Transverse colon (tissue), 3 donors: ENCODE results near the gene RAB6B.

Source experiments
- POLR2A ChIP-seq: fragments of 450-650 bp; IDR thresholded peaks from one replicate; pipeline ENCODE4 v1.6.1; 2016; ENCODE audit warnings: antibody characterized with exemption, mild to moderate bottlenecking, moderate library complexity
- TF ChIP-seq, protein P1 (sequence below), 5 experiments: fragments of 200-600 bp in 3 of 5; fragments of 450-650 bp in 2 of 5; sonication (generic) in 3 of 5; IDR thresholded peaks; 1 replicate in 2 of 5; 2 replicates in 3 of 5; pipeline ENCODE4 v1.5.1; 2016 to 2017; ENCODE audit warnings: antibody characterized with exemption in 5 of 5, inconsistent platforms in 3 of 5, mild to moderate bottlenecking in 2 of 5, moderate library complexity in 1 of 5

DNA sequence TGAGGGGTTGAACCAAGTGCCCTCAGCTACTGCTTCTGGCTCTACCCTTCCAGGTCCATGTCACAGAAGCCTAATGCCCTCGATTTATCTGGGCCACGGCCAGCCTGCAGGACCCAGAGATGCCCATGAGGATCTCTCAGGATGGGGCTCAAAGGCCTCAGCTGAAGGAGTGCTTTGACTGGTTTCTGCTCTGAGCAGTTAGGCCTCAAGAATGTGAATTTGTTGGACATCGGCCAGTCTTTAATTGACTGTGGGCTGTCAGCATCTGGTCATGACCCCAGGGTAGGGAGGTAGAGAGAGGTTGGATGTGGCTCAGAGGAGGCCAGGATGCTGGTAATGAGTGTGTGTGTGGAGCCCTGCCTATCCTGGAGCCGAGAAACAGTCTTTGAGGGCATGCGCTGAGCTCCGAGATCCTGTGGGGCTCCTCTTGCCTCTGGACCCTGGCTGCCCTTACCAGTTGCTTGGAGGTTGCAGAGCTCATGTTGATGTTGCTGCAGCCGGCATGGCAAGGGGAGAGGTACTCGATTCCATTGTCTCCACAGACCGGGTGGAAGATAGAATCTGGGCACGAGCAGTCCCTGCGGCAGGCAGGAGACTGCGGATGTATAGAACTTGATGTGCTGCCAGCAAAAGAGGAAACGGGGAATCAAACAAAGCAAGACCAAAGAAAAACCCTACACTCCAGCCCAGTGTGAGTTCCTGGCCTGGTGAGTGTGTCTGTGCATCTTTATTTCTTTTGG lies 49.1 kb upstream of the RAB6B start:
- TF ChIP-seq, protein P1, sequence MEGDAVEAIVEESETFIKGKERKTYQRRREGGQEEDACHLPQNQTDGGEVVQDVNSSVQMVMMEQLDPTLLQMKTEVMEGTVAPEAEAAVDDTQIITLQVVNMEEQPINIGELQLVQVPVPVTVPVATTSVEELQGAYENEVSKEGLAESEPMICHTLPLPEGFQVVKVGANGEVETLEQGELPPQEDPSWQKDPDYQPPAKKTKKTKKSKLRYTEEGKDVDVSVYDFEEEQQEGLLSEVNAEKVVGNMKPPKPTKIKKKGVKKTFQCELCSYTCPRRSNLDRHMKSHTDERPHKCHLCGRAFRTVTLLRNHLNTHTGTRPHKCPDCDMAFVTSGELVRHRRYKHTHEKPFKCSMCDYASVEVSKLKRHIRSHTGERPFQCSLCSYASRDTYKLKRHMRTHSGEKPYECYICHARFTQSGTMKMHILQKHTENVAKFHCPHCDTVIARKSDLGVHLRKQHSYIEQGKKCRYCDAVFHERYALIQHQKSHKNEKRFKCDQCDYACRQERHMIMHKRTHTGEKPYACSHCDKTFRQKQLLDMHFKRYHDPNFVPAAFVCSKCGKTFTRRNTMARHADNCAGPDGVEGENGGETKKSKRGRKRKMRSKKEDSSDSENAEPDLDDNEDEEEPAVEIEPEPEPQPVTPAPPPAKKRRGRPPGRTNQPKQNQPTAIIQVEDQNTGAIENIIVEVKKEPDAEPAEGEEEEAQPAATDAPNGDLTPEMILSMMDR (IDR thresholded peaks at IDR 0.05), result no peak
- no peak for TF ChIP-seq POLR2A
